Stimulated activated CD4-positive, alpha-beta T cell treated with anti-CD3 and anti-CD28 coated beads, Interleukin-12 subunit alpha, Interleukin-12 subunit beta, amount 100 ng/mL, for 4 hours (primary cell): ENCODE results near the gene SLC25A15.
"Not testable (repeated sequence)": the region's sequence is repeated elsewhere in the genome, so short reads cannot be mapped to it uniquely, and the experiment has no call there.

ENCODE experiments used
- DNase-seq: peaks from one replicate; pipeline ENCODE4 v3.0.0-alpha.2; 2020

The SLC25A15 gene

GRCh38 chr13:40818926-40819325, 29.5 kb downstream of the SLC25A15 start:
- no peak for DNase-seq

GRCh38 chr13:40819797-40820315, 30.4 kb downstream of the SLC25A15 start:
- DNase-seq: no peak

- not testable (repeated sequence) for DNase-seq
These were observed 50.3 kb downstream of the SLC25A15 start for GRCh38 chr13:40839725-40840124.

- DNase-seq: not testable (repeated sequence)
These were observed 51.5 kb downstream of the SLC25A15 start for GRCh38 chr13:40840955-40841354.
